Upper lobe of left lung (tissue), 4 donors: ENCODE results near the gene SSR4.

ENCODE experiments used
- CTCF ChIP-seq, 6 experiments: fragments of 450-650 bp in 4 of 6; fragments of 200-600 bp in 2 of 6; sonication (generic) in 2 of 6; IDR thresholded peaks; one replicate each; pipeline ENCODE4 v1.5.1; 2016 to 2019; ENCODE audit warnings: antibody characterized with exemption in 6 of 6
- POLR2AphosphoS5 ChIP-seq, 2 donors: sonication (generic); formaldehyde crosslinking; IDR thresholded peaks; one replicate each; pipeline ENCODE4 v1.5.1; 2017; ENCODE audit warnings: antibody characterized with exemption in 2 of 2

- TF ChIP-seq CTCF (IDR thresholded peaks at IDR 0.05) (no peak), POLR2AphosphoS5 (IDR thresholded peaks at IDR 0.05) (no peak)
Measured at GRCh38 chrX:153793291-153793690, 1.2 kb upstream of the SSR4 start.
